ENCODE results near the gene IGSF21.
"Not testable (repeated sequence)": the region's sequence is repeated elsewhere in the genome, so short reads cannot be mapped to it uniquely, and the experiment has no call there.

Gene IGSF21

GRCh38 chr1:18400347-18401102 lies 292.9 kb downstream of the IGSF21 start:
- DNase-seq (ENCODE audit: low spot score), result no peak

GRCh38 chr1:18401921-18402320 lies 294.3 kb downstream of the IGSF21 start:
- no peak for DNase-seq (ENCODE audit: low spot score)

- DNase-seq (ENCODE audit: low spot score), result no peak
These were observed 296.9 kb downstream of the IGSF21 start for GRCh38 chr1:18404460-18404859.

GRCh38 chr1:18407166-18408045 lies 299.8 kb downstream of the IGSF21 start:
- no peak for DNase-seq (ENCODE audit: low spot score)

GRCh38 chr1:18408656-18409370 lies 301.2 kb downstream of the IGSF21 start:
- DNase-seq (ENCODE audit: low spot score), result no peak

- no peak for DNase-seq (ENCODE audit: low spot score)
These were observed 302.1 kb downstream of the IGSF21 start for GRCh38 chr1:18409609-18410237.

GRCh38 chr1:18410407-18410806 lies 302.8 kb downstream of the IGSF21 start:
- DNase-seq (ENCODE audit: low spot score), result no peak

- DNase-seq (ENCODE audit: low spot score), result no peak
These were observed 303.7 kb downstream of the IGSF21 start for GRCh38 chr1:18411321-18411720.

GRCh38 chr1:18411820-18412641 lies 304.4 kb downstream of the IGSF21 start:
- no peak for DNase-seq (ENCODE audit: low spot score)

- no peak for DNase-seq (ENCODE audit: low spot score)
These were observed 305.3 kb downstream of the IGSF21 start for GRCh38 chr1:18412882-18413353.

GRCh38 chr1:18413541-18414305 lies 306.1 kb downstream of the IGSF21 start:
- DNase-seq (ENCODE audit: low spot score), result no peak

- DNase-seq (ENCODE audit: low spot score), result no peak
These were observed 306.7 kb downstream of the IGSF21 start for GRCh38 chr1:18414321-18414720.

- no peak for DNase-seq (ENCODE audit: low spot score)
These were observed 307.4 kb downstream of the IGSF21 start for GRCh38 chr1:18414872-18415447.

- DNase-seq (ENCODE audit: low spot score), result no peak
These were observed 307.9 kb downstream of the IGSF21 start for GRCh38 chr1:18415448-18416027.

- not testable (repeated sequence) for DNase-seq (ENCODE audit: low spot score)
These were observed 308.5 kb downstream of the IGSF21 start for GRCh38 chr1:18416126-18416525.

- no peak for DNase-seq (ENCODE audit: low spot score)
These were observed 310.0 kb downstream of the IGSF21 start for GRCh38 chr1:18417316-18418269.

GRCh38 chr1:18419113-18419844 lies 311.7 kb downstream of the IGSF21 start:
- no peak for DNase-seq (ENCODE audit: low spot score)

GRCh38 chr1:18419845-18420184 lies 312.2 kb downstream of the IGSF21 start:
- no peak for DNase-seq (ENCODE audit: low spot score)
